Femur (tissue), 1 donor: ENCODE data around the gene BCAS2.
"Not testable (repeated sequence)": the region's sequence is repeated elsewhere in the genome, so short reads cannot be mapped to it uniquely, and the experiment has no call there.

Source experiments
- DNase-seq: peaks from one replicate; pipeline ENCODE4 v3.0.0-alpha.2; 2017

BCAS2 gene

DNA sequence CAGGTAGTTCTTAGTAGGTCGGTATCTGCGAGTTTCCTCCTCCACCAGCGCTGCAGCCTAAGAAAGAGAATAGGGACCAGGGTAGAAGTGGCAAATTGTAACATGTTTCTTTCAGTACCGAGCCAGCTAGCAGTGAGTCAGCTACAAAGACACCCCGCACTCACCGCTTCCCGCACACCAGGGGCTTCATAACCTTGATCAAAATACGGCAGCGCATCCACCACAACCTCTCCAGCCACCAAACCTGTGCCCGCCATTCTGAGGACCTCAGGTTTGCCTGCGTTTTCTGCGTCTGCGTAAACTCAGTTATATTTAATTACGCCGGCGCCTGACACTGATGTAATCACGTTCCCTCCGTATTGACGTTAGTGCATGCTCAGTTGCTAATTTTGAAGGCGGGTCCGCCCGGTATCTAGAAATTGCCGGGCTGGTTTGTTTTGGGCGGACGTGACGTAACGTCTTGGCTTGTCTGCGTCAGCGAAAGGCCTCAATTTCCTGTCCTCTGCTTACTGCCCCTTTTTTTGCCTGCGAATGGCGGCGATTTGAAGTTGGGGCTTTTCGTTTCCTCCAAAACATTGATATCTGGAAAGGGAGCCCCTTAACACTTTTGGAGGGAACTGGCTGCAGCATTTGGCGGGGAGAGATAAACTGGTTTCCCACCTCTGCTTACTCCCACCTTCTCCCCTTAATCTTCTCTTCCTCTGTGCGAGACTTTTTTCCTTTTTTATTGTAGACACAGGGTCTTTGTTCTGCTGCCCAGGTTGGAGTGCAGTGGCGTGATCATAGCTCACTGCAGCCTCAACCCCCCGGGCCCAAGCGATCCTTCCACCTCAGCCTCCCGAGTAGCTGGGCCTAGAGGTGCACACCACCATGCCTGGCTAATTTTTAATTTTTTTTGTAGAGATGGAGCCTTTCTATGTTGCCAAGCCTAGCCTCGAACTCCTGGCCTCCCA lies at the start of gene BCAS2:
Gene BCAS2 (minus strand): TSS at position 281 of the 953 bp plus-strand sequence. CDS start 24 bp downstream, at position 257.
- peak; percentile 99 for DNase-seq

GRCh38 chr1:114627107-114627506 lies 45.7 kb upstream of the BCAS2 start:
- DNase-seq = no peak

DNA sequence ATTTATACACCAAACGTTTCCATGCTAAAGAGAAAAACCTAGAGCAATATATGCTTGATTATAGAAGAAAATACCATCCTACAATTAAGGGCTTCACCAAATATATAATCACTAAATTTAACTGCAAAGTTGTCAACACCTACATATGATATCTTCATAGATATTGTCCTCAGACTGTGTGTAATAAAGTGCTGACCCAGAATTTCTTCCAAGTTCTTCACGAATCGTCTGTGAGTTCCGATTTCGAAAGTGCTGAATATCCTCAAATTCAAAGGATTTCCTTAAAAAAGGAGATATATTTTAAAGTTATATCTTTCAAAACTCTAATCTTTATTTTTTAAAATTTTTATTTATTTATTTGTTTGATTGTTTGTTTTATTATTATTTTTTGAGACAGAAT lies 41.9 kb upstream of the BCAS2 start:
- no peak for DNase-seq

DNA sequence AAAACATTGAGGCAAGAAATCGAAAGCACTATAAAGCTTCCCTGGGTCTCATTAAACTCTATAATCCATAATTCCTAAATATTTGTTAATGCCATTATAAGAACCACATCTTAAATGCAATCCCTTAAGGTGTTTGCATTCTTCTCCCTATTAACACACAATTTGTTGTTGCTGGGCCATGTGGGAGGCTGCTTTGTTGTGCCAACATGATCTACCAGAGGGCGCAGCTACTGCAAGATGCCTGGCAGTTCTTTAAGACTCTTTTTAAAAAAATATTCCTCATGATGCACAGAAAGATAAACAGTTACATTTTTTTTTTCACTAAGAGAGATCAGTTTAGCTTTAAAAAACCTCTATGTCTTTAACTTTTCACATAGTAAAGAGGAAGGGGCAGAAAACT lies 39.0 kb upstream of the BCAS2 start:
- DNase-seq = no peak

DNA sequence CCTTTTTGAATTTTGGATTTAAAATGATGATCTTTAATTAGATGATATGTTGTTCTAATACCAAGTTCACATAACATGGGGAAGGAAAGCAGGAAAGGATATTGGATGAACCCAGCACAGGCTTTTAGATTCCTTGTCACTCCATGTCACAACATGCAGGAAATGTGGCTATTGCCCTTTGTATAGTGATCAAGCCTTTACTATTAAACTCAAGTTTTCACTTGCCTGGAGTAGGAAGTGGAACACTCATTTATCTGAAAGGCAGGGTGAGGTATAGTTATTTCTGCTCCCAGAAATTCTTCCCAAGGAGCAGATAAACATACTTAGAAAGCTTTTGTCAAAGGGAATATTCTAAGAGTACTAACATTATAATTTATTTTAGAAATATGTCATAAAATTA lies 37.2 kb upstream of the BCAS2 start:
- DNase-seq = no peak

DNA sequence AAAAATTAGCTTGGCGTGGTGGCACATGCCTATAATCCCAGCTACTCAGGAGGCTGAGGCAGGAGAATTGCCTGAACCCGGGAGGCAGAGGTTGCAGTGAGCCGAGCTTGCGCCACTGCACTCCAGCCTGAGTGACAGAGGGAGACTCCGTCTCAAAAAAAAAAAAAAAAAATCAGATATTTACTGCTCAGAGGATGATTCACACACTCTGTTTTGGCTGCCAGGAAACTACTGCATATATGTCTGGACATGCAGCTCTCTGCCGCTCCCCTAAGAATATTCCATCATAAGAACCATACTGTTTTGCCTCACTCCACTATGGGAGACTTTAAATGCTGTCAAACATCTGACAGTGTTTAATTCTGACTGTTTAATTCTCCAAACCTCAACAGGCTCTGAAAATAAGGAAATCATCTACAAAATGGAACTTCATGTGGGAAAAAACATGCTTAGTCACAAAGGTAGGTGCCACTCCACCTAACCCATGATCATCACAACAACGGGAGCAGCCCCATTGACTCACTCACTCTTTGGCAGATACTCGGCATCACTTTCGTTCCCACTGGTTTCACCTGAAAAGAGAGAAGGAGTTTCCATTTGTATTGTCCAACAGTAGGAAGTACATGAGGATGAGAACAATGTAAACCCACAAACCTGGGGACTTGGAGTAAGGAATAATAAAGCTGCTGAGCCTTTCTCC lies 29.3 kb upstream of the BCAS2 start:
- DNase-seq = no peak

- no peak for DNase-seq
Observed at GRCh38 chr1:114609826-114610225, 28.4 kb upstream of the BCAS2 start.

DNA sequence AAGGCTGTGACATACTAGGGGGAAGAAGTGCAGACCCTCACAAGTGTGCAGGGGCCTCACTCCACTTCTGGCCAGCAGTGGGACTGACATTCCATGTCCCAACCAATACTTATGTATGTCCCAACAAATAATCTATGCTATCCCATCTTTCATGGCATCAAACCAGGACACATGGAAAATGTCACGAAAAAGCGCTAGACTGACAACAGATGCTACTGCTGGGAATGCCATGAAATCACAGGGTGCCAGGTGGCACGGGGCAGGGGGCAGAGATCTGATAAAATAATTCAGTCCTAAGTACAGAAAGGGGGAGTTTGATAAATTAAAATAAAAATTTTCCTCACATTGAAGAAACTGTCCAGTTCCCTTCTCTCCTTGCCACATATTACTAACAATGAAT lies 27.6 kb upstream of the BCAS2 start:
- DNase-seq = no peak

DNA sequence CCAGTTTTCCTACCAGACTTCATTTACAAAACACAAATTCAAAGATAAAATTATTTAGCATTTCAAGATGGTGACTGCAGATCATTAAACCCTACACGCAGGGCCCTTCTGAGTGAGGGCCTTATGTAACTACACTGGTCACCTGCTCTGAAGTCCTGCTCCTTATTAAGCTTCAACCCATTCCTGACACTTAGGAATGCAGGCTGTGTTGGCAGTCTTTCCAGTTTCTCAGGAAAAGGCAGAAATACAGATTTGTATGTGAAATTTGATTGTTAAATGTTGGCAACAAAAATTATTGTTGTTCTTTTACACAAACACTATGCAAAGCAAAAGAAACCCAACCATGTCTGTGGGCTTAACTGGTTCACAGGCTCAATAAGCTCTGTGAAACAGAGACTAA lies 25.8 kb upstream of the BCAS2 start:
- no peak for DNase-seq

DNA sequence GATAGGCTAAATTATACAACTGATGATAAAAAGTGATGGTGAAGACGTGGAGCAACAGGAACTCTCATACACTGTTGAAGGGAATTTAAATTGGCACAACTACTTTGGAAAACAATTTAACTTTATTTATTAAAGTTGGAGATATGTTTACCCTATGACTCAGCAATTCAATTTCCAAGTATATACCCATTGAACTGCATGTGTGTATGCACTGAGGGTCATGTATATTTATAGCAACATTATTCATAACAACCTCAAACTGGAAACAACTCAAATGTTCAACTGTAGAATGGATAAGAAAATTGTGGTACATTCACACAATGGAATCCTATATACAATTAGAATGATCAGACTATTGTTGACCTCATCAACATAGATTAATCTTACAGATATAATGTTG lies 16.5 kb upstream of the BCAS2 start:
- DNase-seq = no peak

DNA sequence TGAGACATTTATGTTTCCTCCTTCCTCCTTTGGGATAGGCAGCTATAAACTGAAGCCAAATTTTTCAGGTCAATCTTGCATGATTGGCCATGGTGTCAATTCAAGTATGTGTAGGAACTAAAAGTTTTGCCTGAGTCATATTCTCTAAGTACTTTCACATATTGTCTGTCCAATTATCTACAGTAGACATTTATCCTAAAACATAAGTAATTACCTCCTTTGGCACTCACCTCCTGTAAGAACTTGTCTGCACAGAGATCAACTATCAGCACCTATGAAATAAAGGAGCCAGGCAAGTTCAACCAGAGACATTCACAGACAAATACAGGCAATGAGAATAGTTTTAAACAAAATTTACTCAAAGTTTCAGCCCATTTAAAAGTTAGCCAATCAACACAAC lies 14.2 kb upstream of the BCAS2 start:
- DNase-seq = no peak

GRCh38 chr1:114594046-114594445 lies 12.6 kb upstream of the BCAS2 start:
- DNase-seq = no peak

- no peak for DNase-seq
Observed at GRCh38 chr1:114589122-114589521, 7.7 kb upstream of the BCAS2 start.

DNA sequence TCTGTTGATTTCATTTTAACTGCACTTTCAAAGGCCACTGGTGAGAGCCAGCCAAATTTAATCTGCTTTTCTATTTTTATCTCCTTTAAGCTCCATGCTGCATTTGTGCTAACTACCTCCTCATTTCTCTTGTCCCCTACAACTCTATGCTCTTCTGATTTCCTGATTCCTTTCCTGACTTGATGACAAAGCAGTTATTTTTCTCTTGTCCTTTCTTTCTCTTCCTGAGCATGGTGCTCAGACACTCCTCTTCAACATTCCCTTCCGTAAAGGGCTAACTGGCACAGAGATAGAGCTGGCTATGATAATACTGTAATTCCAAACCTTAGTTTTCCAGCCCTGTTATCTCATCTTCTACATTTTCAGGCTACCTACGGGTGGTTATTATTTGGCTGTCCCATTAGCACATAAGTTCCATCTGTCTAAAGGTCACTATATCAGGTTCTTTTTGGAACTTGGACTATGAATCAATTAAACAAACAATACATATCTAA lies 6.8 kb upstream of the BCAS2 start:
- DNase-seq = no peak

DNA sequence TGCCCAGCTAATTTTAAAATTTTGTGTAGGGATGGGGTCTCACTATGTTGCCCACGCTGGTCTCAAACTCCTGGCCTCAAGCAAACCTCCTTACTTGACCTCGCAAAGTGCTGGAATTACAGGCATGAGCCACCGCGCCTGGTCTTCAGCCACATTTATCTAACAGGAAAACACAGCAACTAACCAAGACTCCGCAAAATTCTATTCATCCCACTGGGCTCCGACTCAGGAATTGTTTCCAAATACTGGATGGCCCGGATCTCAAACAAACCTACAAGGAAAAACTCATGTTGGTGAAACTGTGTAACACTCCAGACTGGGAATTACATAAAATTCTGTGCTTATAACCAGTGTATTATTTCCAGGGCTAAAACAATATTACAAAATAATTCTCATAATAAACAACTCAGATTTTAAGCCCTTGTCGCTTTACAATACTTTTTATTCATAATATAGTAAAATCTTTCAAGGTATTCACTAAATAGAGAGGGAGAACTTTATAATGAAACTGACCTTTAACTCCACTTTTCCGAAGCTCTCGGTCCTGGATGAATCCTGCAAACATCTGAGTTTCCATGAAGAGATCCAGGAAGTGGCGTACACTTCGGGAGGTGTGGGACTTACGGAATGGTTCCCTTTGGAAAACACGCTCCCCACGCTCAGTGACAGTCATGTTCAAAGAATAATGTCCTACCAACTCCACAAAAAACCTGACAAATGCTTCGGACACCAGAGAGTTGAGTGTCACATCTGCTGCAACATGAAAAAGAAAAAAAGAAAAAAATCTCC lies 6.0 kb upstream of the BCAS2 start:
- no peak for DNase-seq

GRCh38 chr1:114586513-114587047 lies 5.2 kb upstream of the BCAS2 start:
- DNase-seq = no peak

DNA sequence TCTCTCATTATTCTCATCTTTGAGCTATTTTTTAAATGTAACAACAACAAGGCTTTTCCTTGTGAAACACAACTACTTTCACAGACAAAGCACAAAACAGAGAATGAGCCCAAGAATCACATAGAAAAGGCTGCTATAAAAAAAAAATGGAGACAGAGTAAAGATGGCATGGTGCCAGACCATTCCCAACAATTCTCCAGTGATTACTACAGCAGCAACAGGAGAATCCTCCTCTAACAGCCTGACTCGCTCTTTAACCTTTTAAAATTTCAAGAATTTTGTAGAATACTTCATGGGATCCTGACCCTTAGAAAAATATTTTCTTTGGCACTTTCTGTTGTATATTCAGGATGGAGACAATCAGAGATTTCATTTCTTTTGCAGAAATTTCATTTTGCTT lies 3.8 kb upstream of the BCAS2 start:
- DNase-seq = no peak

DNA sequence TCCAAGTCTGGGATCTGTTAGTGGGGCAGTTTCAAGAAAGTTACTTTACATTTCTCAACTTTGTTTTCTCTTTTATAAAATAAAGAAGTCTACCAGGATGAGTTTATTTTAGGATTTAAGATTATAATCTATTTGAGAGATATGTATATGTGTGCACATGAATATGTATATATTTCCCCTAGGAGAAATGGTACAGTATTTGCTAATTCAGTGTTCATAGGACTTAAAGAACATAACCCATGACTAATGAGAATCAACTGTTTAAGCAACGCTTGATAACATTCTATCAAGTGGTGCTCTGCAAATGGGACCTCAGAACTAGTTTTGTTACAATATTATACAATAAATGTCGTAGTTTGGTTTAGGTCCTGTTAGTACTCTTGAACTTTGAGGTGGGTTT lies 7.0 kb downstream of the BCAS2 start:
- DNase-seq = no peak

GRCh38 chr1:114564141-114564540 lies 17.3 kb downstream of the BCAS2 start:
- DNase-seq = no peak

DNA sequence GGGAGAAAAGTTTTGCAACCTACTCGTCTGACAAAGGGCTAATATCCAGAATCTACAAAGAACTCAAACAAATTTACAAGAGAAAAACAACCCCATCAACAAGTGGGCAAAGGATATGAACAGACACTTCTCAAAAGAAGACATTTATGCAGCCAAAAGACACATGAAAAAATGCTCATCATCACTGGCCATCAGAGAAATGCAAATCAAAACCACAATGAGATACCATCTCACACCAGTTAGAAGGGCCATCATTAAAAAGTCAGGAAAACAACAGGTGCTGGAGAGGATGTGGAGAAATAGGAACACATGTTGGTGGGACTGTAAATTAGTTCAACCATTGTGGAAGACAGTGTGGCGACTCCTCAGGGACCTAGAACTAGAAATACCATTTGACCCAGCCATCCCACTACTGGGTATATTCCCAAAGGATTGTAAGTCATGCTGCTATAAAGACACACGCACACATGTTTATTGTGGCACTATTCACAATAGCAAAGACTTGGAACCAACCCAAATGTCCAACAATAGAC lies 18.4 kb downstream of the BCAS2 start:
- not testable (repeated sequence) for DNase-seq

DNA sequence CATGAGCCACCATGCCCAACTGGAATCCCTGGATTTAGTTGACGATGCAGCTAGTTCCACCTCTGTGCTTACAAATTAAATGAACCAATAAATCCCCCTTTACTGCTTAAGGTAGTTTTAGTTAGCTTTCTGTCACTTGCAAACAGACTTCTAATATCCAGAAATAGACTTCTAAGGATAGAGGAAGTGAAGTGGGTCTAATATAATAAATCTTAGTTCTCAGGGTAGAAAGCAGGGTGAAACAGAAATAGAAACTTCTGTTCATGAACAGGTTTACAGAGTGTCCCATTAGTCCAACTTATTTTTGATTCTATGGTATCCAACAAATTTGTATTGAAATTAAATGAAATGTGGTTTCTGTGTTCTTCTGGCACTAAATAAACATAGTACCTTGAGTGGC lies 20.1 kb downstream of the BCAS2 start:
- no peak for DNase-seq

DNA sequence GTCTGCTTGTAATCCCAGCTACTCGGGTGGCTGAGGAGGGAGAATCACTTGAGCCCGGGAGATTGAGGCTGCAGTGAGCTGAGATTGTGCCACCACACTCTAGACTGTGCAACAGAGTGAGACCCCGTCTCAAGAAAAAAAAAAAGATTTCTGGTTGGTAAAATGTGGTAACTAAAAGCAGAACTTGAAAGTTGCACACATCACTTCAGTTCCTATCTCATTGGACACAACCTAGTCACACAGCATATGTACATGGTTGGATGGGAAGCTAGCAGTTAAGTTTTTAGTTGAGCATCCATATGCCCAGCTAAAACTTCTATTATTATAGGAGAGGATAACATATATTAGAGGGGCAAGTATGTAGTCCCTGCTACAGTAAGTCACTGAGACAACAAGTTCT lies 22.1 kb downstream of the BCAS2 start:
- no peak for DNase-seq

GRCh38 chr1:114558544-114558943 lies 22.9 kb downstream of the BCAS2 start:
- no peak for DNase-seq
